ENCODE measurements around the gene GRIA3.

The GRIA3 gene

DNA sequence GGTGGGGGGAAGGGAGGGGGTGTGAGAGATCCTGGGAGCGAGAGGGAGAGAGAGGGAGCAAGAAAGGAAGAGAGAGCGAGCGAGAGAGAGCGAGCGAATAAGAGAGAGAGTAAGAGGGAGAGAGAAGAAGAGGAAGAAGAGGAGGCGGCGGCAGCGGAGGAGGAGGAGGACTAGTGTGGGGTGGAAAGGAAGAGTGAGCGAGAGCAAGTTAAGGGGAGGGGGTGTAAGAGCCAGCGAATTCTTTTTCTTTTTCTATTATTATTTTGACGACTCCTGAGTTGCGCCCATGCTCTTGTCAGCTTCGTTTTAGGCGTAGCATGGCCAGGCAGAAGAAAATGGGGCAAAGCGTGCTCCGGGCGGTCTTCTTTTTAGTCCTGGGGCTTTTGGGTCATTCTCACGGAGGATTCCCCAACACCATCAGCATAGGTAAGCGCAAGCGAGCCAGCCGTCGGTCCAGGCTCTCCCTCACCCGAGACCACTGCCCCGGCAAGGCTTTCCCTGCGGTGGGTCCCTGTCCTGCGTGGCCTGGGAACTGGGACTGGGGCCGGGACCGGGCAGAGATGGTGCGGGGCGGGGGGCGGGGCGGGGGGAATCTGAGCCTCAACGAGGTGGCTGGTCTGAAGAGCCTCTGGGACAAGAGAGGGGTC is at the start of gene GRIA3:
TSS of gene GRIA3 (plus strand) at position 60 of the 647 bp plus-strand sequence. CDS start at position 318, 258 bp downstream.
- no peak for DNase-seq (ENCODE audit: low read depth, low spot score)

- no peak for DNase-seq (ENCODE audit: low read depth, low spot score)
Measured at GRCh38 chrX:123138473-123138872, 45.6 kb upstream of the GRIA3 start.

GRCh38 chrX:123140454-123140853 is 43.6 kb upstream of the GRIA3 start:
- DNase-seq (ENCODE audit: low read depth, low spot score): no peak

DNA sequence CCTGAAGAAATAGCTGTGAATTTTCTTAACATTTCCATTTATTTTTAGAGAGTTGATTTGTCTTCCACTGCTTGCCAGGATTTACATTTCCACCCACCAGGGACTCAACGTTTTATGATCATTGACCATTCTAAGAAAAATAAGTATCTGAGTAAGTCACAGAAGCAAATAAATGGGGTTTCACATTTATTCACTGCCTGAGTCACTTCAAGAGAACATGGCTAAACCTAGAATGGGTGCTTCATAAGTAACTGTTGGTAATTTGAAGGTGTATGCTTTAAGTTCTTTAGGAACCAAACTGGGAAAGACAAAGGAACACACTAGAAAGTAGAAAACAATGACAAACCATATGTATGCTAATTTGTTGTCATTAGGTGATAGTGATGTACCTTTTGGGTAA is 43.2 kb upstream of the GRIA3 start:
- DNase-seq (ENCODE audit: low read depth, low spot score): no peak

DNA sequence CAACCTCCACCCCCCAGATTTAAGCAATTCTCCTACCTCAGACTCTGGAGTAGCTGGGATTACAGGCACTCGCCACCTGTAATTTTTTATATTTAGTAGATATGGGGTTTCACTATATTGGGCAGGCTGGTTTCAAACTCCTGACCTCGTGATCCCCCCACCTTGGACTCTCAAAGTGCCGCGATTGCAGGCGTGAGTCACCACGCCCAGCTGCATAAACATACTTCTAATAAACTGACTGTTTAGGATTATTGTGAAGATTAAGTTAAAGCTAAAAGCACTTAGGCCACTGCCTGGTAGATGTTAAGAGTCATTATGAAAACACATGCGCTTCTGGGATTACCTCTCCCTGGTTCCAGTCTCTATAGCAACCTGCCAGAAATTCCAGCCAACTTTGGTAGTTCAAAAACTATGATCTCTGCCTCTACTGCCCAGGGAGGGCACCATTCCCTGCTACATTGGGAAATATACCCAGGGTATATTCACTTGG is 30.2 kb upstream of the GRIA3 start:
- DNase-seq (ENCODE audit: low read depth, low spot score): no peak

DNA sequence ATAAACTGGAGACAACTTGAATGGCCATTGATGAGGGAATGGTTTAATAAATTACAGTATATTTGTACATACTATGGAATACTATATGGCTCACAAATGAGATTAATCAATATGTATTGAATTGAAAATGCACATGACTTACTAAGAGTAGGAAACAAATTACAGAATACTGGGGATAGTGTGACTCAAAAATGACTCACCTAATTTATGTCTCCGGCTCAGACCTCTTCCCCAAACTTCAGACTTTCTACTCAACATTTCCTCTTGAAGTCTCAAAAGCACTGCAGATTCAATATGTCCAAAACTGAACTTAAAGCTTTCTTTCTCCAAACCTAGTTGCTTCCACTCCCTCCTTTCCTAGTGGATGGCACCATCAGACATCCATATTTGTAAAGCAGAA is 28.8 kb upstream of the GRIA3 start:
- DNase-seq (ENCODE audit: low read depth, low spot score): no peak

- DNase-seq (ENCODE audit: low read depth, low spot score): no peak
Measured at GRCh38 chrX:123157586-123157985, 26.5 kb upstream of the GRIA3 start.

DNA sequence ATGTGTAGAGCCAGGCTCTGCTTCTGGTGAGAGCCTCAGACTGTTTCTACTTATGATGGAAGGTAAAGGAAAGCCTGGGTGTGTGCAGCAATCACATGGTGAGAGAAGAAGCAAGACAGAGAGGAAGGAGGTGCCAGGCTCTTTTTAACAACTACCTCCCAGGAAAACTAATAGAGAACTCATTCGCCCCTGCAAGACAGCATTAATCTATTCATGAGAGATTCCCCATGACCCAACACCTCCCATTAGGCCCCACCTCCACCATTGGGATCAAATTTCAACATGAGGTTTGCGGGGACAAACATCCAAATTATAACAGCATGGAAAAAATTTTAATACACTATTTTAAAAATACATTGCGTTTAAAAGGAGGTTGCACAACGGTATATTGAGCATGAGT is 24.7 kb upstream of the GRIA3 start:
- DNase-seq (ENCODE audit: low read depth, low spot score): no peak

DNA sequence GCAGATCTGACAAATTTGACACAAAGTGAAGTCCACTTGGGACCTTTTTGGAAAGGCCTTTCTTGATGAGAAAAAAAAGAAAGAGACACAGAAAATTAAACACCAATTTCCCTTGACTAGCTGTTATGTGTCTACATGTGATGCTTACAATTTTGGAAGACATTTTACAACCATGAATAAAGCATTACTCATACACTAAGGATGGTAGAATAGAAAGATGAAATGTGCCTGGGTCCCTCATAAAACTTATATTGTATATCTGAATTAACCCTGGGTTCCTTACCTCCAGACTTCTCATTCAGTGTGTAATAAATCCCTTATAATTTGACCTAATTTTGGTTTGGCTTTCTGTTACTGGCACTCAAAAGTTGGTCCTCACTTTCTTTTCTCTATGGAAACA is 16.5 kb upstream of the GRIA3 start:
- no peak for DNase-seq (ENCODE audit: low read depth, low spot score)

- DNase-seq (ENCODE audit: low read depth, low spot score): no peak
Measured at GRCh38 chrX:123169247-123169901, 14.7 kb upstream of the GRIA3 start.

DNA sequence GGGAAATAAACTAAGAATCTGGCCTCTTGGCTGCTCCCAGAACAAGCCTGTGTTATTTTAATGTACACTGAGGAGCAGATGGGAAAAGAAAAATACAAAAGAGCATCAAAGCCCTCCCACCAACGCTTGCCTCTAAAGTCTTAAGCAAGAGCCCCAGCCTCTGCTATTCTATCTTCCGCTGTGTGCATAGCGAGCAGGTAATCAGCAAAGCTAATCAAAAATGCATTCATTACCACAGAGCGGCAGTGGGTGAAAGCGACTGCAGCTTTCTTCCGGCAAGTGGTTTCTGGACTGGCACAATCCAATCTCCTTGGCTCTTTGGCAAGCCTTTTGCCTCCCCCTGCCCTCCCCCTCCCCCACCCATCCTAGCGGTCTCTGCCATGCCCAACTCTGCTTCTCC is 13.5 kb upstream of the GRIA3 start:
- no peak for DNase-seq (ENCODE audit: low read depth, low spot score)

- DNase-seq (ENCODE audit: low read depth, low spot score): no peak
Measured at GRCh38 chrX:123171781-123172180, 12.3 kb upstream of the GRIA3 start.

GRCh38 chrX:123172869-123173268 is 11.2 kb upstream of the GRIA3 start:
- DNase-seq (ENCODE audit: low read depth, low spot score): no peak

- DNase-seq (ENCODE audit: low read depth, low spot score): no peak
Measured at GRCh38 chrX:123173833-123174232, 10.2 kb upstream of the GRIA3 start.

- no peak for DNase-seq (ENCODE audit: low read depth, low spot score)
Measured at GRCh38 chrX:123175366-123176122, 8.5 kb upstream of the GRIA3 start.

GRCh38 chrX:123181233-123181914 is 2.7 kb upstream of the GRIA3 start:
- DNase-seq (ENCODE audit: low read depth, low spot score): no peak

- no peak for DNase-seq (ENCODE audit: low read depth, low spot score)
Measured at GRCh38 chrX:123184866-123185276, 793 bp downstream of the GRIA3 start.

- no peak for DNase-seq (ENCODE audit: low read depth, low spot score)
Measured at GRCh38 chrX:123185721-123186120, 1.6 kb downstream of the GRIA3 start.

DNA sequence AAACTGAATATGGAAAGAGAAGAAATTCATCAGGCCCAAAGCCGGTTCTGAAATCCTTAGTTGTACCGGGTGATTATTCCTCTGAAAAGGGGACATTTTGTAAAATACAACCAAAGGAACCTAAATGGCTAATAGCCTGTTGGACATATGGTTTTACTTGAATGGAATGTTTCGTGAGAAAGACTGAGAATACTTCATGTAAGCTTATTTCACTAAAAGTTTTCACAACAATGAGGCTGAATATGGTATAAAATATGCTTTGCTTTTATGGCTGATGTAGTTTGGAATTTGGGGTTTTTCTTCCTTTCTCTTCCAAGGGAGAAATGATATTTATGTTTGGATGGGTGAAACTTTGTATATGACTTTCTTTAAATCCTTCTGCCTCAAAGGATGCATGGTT is 2.7 kb downstream of the GRIA3 start:
- no peak for DNase-seq (ENCODE audit: low read depth, low spot score)

GRCh38 chrX:123188081-123188480 is 4.0 kb downstream of the GRIA3 start:
- DNase-seq (ENCODE audit: low read depth, low spot score): no peak

- DNase-seq (ENCODE audit: low read depth, low spot score): no peak
Measured at GRCh38 chrX:123189338-123189737, 5.3 kb downstream of the GRIA3 start.

DNA sequence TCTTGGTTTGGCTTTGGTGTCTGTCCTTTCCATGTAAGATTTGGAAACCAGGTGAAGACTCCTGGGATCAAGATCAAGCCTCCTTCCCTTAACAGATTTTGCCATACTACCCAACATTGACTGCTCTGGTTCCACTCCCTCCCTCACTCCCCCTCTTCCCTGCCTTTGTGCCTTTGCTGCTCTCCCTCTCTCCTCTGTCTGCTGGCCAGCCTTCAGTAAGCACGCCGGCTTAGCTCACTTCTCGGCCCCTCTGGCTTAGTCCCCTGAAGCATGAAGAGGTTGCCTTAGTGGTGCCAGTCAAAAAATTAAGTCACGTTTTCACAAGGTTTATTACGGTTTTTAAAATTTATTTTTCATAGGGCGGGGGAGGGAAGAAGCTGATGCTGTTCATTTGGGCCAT is 6.0 kb downstream of the GRIA3 start:
- DNase-seq (ENCODE audit: low read depth, low spot score): no peak
